Hematopoietic multipotent progenitor cell treated with erythropoietin and hydrocortisone succinate and interleukin-3 and kit ligand, for 17 days (in vitro differentiated cells): ENCODE measurements around the gene TDRD7.
"Not testable (repeated sequence)": the region's sequence is repeated elsewhere in the genome, so short reads cannot be mapped to it uniquely, and the experiment has no call there.

ENCODE experiments used
- DNase-seq: peaks from one replicate; pipeline ENCODE4 v3.0.0-alpha.2; 2015; ENCODE audit warnings: low spot score

The TDRD7 gene

DNA sequence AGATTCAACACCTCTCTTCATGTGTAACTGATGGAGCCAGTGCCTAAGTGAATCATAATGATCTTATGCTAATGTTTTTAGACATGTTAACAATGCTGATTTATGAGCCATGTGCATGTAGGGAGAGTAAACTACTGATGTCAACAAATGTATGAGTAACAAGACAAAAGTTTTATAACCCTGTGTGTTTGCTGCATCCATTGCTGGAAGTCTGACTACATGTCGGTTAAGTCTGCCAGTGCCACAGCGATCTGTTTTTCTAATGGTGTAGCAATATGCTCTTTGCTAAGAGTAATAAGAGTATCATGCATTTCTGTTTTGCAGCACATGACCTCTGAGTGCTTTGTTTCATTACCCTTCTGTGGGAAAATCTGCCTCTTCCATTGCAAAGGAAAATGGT lies 63.2 kb downstream of the TDRD7 start:
- DNase-seq = no peak

DNA sequence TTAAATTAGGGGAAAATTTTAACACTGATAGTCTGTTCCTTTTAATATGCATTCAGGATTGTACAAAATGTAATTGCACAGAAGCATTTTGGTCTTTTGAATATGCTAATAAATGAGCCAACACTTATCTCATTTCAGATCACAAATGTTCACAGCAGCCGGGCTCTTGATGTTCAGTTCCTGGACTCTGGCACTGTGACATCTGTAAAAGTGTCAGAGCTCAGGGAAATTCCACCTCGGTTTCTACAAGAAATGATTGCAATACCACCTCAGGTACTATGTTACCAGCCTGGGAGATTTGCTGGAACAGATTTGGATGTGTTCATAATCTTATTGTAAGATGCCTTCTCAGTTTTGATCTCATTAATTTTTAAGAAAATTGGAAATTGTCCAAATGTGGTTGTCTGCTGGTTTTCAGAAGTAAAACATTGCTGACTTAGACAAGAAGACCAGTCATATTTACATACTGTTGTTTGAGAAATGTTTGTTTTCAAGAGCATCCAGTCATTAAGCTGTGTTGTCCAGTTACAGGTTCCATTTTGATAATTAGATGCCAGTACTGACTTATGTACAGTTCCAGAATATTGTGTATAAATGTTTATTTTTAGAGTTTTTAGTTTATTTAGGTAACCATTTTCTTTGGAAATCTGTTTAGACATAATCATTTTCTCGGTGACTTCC lies 66.5 kb downstream of the TDRD7 start:
- no peak for DNase-seq

DNA sequence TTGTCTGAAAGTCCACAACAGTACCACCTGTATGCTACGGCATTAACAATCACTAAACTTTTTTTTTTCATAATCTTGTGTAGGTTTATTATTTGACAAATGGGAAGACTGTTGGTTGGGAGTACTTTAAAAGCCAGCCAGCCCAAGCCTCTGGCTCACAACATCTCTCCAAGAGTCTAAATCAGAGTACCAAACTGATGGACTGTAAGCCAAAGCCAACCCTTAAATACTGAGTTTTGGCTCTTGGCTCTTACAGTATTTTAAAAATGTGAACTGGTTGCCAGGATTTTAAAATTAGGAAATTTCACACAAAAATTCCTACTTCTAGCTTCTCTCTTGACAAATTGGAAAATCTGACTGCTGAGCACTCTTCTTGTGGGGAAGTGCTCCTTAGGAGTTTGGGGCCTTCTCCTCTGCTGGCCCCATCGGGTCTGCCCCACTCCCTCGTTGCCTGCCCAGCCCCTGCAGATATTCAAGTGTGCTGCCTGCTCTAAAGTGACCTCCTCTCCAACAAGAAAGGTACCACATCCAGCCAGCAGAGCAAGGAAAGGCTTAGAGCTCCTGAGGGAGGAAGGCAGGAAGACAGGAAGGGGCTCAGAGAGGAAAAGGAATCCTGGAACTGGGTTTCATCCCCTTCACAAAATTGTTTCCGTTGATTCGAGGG lies 67.7 kb downstream of the TDRD7 start:
- no peak for DNase-seq

DNA sequence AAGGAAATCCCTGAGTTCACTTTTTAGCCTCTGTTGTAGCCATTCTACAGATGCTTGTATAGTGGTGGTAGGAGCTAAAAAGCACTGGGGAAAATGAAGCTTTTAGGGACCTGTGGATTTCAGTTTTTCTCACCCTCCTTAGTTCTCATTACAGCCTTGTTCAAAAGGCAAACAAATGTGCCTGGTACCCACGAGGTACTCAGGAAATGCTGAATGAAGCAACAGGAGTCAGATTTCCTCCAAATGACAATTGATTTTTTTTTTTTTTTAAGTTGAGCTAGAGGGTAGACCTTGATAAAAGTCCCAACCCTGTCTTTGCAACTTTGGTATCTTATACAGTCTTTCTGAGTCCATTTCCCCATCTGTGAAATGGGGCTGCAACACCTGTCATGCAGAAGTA lies 68.3 kb downstream of the TDRD7 start:
- DNase-seq = no peak

DNA sequence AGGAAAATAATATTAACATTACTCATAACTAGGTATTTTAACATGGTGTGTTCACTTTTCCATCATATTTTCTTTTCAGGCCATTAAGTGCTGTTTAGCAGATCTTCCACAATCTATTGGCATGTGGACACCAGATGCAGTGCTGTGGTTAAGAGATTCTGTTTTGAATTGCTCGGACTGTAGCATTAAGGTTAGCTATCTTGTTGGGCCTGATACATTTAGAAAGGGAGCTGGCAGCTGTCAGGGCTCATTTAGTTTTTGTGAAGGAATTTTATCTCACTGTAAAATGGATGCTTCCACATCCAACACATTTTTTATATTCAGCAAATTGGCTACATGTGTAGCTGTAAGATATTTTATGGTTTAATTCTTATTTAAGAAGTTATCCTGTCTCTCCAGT lies 68.9 kb downstream of the TDRD7 start:
- DNase-seq = no peak

DNA sequence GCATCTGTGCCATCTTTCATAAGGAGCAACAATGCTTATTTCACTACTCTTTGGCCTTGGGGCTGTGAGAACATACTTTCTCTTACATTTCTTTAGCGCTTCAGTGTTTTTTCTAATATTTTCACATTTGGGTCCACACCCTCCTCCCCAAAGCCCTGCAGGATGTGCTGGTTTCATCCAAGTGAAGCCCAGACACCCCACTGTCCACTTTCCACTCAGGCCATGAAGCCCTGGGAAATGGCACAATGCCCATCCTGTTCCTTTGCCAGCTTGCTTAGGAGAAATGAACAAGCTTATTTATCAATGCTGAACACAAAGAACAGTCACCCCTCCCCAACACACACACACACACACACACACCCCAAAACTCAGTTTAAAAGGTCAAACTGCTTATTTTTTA lies 72.2 kb downstream of the TDRD7 start:
- no peak for DNase-seq

DNA sequence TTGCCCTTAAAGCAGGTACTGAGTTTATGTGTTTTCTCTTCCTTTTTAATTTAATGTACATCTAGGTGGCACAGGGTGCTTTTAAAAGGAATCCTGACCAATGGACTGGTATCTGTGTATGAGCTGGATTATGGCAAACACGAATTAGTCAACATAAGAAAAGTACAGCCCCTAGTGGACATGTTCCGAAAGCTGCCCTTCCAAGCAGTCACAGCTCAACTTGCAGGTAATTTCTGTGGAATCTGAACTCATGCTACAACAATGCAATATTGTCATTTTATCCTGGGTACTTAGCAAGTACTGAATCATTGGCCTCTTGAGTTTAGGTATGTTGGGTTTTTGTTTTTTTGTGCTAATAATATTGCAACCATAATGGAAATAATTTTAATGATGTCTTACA lies 75.2 kb downstream of the TDRD7 start:
- no peak for DNase-seq

DNA sequence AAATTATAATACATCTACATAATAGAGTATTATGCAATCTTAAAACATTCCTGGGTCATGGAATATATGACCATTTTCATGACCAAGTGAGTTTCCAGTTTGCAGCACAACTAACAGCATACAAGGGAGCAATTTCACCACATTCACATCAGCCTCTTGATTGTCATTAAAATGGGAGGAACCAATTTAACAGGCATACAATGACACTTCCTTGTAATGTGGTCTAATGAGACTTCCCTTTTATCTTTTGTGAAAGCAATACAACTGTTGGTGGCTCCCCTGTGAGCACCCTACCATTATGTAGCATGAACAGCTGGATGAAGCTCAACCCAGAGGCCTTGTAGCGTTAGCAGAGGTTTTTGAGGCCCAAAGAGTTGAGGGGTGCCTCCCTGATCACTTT lies 76.0 kb downstream of the TDRD7 start:
- DNase-seq = no peak

DNA sequence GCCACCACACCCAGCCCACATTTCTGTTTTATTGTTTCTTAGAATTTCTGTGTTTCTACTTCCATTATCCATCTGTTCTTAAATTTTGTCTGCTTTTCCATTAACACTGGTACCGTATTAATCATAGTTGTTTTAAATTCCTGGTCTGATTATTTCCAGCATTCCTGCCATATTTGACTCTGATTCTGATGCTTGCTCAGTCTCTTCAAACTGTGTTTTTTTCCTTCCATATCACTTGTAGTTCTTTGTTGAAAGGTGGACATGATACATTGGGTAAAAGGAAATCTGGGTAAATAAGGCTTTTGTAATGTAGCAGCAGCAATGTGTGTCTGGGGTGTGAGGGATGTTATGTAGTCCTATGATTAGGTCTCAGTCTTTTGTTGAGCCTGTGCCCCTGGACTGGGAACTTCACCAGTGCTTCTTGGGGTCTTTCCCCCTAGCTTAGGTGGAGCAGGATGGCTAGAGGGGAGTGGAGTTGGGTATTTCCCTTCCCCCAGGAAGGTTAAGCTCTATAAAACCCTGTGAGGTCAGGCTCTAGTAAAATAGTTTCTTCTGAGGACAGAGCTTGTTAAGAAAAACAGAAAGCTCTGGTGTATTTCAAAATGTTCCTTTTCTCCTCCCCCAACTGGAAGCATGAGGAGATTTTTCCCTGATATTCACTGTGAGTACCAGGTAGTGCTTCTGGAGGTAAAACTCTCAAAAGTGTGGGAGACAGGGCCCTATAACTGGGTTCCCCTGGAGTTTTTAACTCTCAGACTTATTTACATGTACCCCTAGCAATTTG lies 79.5 kb downstream of the TDRD7 start:
- DNase-seq = no peak

DNA sequence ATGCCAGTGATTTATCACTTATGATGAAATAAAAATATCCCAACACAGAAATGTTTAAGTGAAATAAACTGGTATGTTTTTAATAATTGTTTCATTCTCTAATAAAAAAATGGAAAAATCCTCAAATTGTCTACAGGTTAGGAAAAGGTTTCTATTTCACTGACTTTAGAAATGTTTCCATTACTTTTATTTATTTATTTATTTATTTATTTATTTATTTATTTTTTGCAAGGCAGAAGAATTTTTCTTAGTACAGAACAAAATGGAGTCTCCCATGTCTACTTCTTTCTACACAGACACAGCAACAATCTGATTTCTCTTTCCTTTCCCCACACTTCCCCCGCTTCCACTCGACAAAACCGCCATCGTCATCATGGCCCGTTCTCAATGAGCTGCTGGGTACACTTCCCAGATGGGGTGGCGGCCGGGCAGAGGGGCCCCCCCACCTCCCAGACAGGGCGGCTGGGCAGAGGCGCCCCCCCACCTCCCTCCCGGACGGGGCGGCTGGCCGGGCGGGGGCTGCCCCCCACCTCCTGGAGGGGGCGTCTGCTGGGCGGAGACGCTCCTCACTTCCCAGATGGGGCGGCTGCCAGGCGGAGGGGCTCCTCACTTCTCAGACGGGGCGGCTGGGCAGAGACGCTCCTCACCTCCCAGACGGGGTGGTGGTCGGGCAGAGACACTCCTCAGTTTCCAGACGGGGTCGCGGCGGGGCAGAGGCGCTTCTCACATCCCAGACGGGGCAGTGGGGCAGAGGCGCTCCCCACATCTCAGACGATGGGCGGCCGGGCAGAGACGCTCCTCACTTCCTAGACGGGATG lies 85.9 kb downstream of the TDRD7 start:
- not testable (repeated sequence) for DNase-seq

DNA sequence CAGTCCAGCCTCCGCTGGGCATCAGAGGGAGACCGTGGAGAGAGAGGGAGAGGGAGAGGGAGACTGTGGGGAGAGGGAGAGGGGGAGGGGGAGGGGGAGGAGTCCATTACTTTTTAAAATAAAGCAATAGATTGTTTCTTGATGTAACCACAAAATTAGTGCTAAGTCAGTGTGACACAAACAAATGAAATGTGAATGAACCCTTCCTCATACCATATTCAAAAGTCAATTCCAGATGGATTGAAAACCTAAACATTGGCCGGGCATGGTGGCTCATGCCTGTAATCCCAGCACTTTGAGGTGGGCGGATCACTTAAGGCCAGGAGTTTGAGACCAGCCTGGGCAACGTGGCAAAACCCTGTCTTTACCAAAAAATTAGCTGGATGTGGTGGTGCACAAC lies 87.0 kb downstream of the TDRD7 start:
- not testable (repeated sequence) for DNase-seq

DNA sequence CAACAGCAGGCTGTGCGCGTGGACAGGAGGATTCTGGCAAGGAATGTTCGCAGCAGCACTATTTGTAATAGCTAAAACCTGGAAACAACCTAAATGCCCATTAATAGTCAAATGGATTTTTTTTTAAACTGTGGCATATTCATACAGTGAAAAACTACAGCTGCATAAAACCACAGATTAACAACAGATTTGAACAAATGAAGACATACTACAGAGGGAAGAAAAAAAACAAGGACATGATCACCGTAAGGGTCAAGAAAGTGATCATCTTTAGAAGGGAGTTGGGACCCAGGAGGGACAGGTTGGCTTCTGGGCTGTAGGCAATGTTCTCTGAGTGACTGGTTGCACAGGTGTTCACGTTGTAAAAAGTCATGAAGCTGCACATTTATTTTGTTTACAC lies 88.4 kb downstream of the TDRD7 start:
- no peak for DNase-seq

DNA sequence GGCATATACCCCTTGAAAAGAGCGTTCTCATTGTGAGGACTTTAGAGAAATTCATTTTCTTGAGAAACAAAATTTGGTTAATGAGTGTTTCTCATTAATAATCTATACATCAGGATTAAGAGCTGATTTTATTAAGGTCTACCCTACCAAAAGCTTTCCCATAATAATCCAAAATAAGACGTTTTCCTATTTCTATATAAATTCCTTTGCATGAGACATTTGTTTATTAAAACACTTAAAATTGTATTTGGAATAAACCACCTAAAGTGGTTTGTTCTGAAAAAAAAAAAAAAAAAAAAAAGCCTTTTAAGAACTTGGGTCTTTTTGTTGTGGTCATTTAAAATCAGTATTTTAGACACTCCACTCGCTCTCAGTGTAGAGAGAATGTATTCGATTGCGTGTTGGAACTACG lies 88.9 kb downstream of the TDRD7 start:
- DNase-seq = no peak

DNA sequence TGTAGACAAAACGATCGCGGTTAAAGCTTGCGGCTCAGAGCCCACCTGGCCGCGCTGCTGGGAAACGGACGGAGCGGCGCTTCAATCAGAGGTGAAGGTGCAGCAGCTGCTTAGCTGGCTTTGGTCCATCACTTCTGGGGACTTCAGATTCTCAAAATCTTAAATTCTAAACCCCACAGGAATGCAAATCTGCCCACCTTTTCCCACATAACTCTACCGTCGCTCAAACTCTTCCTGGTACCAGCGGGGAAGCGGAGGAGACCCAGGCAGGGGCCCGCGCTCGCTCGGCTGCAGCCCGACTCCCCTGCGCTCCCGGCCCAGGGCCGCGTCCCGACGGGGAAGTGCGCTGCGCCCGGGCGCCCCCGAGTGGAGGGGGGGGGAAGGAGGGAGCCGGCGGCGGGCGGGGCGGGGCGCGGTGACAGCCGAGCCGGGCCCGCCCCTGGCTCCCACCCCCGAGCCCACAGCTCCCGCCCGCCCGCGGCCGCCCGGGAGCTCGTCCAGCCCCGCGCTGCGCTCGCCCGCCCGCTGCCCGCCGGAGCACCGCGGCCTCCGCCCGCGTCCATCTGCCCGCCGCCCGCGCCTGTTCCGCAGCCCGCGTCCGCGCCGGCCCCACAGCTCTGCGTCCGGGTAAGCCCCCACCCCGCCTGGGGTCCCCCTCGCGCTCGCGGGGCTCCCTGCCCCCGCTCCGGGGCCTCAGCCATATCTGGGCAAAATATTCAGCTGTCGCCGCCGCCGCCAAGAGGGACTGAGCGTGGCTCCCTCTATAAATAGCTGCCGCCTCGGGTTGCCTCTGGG lies 89.5 kb downstream of the TDRD7 start, which contains the start of gene TMOD1:
Gene TMOD1 (plus strand): TSS at position 490 of the 795 bp plus-strand sequence. CDS start 22,523 bp downstream, outside the sequence.
- peak; percentile 80 for DNase-seq

DNA sequence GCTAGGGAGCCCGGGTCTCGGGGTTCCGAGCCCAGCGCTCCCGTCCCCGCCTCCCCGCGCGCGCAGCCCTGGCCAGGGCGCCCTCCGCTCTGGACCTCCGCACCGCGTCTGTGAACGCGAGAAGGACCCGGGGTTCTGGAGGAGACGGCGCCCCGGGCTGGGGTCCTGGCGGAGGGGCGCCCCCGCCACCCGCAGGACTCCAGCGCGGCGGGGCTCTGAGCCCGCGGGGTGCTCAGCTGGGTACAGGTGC lies 90.0 kb downstream of the TDRD7 start:
- no peak for DNase-seq

DNA sequence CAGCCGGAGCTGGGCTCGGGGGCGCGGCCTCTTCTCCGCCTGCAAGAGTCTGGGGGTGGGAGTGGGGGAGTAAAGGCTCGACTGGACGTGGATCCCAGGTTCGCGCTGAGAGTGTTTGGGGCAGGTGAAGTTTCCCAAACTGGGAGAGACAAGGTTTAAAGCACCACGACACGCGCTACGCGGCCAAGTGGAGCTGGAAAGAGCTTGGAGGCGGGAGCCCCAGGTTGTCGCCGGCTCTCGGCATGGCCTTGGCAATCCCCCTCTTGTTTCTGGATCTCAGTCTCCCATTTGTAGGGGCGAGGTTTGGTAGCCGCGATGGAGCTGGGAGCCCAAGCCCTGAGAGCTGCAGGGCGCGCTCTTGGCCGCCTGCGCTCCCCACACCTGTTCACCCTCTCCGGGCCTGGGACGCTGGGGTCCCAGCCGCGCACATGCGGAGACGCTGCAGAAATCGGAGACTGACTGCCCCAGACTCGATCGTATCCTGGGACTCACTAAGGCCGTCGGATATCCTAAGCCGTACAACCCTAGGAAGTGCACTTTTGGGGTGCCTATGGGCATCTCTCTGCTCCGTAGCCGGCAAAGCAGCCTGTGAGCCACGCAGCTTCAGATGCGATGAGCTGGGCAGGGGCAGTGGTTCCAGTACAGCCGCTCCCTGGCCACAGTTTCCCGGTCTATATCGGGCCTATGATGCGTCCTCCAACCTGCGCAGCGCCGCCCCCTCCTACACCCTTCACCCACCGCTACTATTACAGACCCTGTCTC lies 90.5 kb downstream of the TDRD7 start:
- DNase-seq = peak; percentile 49

DNA sequence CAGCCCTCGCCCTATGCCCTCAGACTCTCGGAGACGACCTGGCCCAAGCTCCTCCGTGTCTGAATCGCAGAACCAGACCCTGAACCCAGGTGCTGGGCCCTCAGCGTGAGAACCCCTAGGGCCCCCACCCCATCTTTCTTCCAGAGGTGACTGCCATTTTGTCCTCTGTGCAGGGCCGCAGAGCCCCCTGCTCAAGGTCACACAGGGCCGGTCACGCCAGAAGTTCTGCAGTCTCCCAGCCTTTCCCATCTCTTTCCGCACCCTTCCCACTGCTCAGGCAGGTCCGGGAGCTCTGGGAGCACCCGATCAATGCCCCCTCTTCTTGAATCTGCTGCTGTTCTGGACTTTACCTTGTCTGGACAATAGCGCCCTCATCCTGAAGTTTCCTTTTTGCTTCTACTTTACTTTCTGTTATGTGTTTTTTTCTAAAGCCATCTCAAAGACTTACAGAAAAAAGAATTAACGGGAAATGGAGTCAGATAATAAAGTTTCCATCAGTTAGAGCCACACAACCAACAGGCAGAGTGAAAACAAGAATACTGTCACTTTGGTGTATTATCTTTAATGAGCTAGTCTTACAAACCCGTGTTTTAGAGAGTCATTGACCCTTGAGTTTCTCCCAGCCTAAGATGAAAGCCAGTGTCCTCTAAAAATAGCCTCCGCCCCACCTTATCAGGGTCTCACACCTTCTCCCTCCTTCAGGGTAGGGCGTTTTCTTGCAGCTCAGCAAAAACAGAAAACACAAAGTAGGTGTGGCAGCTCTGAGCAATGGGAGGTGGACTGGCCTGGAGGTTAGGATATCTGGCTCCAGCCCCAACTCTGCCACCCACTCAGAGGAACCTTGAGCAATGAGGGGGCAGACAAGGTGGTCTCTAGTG lies 91.3 kb downstream of the TDRD7 start:
- DNase-seq = peak; percentile 90

DNA sequence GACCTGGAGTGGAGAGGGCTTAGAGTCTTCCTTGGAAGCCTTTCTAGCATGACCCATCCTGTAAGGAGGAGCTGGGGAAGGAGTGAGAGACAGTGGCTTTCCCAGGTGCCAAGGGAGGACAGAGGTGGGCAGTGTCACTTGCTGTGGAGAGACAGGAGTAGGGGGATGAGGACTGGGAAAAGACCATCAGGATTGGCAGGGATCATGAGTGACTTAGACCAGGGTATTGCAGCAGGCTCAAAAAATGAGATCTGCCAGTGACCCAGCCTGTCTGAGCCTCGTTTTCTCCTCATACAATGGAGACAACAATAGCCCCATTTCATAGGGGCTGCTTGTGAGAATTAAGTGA lies 91.9 kb downstream of the TDRD7 start:
- DNase-seq = no peak

DNA sequence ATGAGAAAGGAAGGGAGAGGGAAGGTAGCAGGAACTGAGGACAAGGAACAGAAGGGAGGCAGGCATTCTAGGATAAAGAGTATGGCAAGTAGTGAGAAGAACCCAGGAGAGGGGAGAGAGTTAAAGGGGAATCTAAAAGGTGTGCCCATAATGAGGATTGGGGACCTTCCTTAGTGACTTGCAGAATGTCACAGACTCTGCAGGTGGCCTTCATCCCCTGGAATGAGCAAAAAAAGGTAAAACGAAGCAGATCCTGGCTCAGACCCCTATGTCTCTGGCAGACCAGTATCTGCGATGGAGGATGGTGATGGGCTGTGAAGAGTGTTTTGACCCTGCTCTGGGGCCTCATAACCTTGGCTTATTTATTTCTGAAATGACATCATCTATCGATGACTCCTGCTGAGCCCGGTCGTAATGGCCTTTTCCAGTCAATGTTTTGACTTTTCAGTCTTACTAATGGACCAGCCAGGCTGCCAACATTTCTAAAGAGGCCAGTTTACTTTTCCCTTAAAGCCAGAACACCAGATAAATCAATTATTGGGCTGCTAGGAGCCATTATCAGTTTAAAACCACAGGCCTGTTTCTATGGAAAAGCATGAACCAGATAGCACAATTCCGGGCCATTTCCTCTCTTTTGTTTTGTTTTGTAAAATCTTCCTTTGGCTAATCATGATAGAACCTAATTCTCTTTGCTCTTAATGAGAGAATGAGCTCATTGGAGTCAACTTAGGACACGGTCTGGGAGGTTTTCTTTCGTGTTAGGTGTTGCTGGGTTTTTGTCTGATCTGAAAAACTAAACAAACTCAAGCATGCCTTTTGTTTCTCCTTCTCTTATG lies 92.7 kb downstream of the TDRD7 start:
- DNase-seq = peak; percentile 59
